IPS-18c (cell line): ENCODE results near the gene SGMS2.

Experiments used
- H3K4me3 ChIP-seq: 2 replicates; pipeline ENCODE4 v1.7.0; 2013; ENCODE audit warnings: low read depth, mild to moderate bottlenecking, low read length, moderate library complexity; ENCODE audit not compliant: insufficient read depth
- H3K9me3 ChIP-seq: one replicate; pipeline ENCODE4 v1.6.1; 2013; ENCODE audit warnings: mild to moderate bottlenecking, low read length, moderate library complexity; ENCODE audit not compliant: control insufficient read depth, insufficient read depth

SGMS2 gene

DNA sequence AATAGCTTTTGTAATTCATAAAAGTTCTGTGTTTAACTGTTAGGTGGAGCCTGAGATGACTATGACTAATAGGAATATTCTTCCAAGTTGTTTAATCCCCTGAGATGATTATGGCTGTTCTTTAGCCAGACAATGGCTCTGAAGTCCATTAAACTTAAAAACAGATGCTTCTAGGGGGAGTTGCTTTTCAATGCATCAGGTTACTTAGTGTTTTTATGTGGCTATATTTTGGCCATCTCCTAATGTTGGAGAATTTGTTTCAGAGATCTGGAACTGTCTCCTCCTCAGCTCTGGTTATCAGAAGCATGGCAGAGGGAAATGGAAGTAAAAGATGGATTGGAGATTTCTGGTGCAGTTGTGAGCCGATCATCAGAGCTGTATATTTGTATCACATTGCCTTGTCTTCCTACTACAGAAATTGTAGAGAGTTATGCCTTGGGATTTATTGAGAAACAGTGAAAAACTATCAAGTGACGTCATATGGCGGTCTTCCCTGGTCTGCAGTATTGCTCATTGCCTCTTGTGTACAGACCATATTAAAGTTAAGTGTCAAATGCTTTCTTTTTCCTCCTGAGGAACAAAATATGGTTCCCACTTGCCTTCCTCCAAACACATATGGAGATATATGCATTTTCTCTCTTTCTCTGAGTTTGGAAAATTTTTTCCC is 29.8 kb downstream of the SGMS2 start:
- H3K4me3 ChIP-seq = no peak overlapping the region
- no peaks in the 10 kb centered on the region for H3K9me3 ChIP-seq

DNA sequence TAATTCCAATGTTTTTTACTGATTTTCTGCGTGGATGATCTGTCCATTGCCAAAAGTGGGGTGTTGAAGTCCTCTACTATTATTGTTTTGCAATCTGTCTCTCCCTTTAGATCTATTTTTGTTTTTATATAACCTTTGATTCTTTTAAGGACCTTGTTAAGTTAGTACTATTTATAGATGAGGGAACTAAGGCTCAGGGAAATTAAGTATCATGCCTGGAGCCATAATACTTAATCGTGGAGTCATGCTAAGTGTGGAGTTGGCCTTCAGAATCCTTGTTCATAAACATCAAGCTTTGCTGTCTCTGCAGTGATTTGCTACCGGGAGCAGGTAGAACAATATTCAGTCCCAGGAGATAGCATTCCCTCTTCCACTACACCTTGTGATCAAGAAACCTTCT is 31.0 kb downstream of the SGMS2 start:
- no peak overlapping the region for H3K4me3 ChIP-seq
- no peaks in the 10 kb centered on the region for H3K9me3 ChIP-seq

- Histone ChIP-seq H3K9me3 (no peaks in the 10 kb centered on the region), H3K4me3 (no peak overlapping the region)
Measured at GRCh38 chr4:107856901-107857300, 32.2 kb downstream of the SGMS2 start.

- Histone ChIP-seq H3K9me3 (no peaks in the 10 kb centered on the region), H3K4me3 (no peak overlapping the region)
Measured at GRCh38 chr4:107857741-107858140, 33.0 kb downstream of the SGMS2 start.

- Histone ChIP-seq H3K9me3 (no peaks in the 10 kb centered on the region), H3K4me3 (no peak overlapping the region)
Measured at GRCh38 chr4:107858158-107858742, 33.5 kb downstream of the SGMS2 start.

DNA sequence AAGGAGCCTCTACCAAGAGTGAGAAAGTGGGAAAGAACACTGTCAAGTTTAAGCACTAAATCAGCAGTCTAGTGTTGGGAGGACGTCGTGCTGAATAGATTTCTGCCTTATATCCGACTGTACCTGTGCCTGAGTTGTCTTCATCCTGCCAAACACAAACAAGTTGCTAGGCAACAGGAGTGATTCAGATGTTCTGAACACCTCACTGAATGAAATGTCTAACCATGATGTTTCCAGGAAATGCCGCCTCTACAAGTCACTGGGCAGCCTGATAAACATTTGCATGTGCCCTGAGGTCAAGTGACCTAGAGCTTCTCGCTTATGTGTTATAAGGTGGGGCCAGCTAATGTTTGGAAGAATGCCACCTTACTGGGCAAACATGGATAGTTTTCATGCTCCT is 37.9 kb downstream of the SGMS2 start:
- Histone ChIP-seq H3K9me3 (no peaks in the 10 kb centered on the region), H3K4me3 (no peak overlapping the region)

- H3K4me3 ChIP-seq = no peak overlapping the region
- no peaks in the 10 kb centered on the region for H3K9me3 ChIP-seq
Measured at GRCh38 chr4:107863416-107863815, 38.7 kb downstream of the SGMS2 start.

GRCh38 chr4:107863850-107864371 is 39.2 kb downstream of the SGMS2 start:
- Histone ChIP-seq H3K9me3 (no peaks in the 10 kb centered on the region), H3K4me3 (no peak overlapping the region)

DNA sequence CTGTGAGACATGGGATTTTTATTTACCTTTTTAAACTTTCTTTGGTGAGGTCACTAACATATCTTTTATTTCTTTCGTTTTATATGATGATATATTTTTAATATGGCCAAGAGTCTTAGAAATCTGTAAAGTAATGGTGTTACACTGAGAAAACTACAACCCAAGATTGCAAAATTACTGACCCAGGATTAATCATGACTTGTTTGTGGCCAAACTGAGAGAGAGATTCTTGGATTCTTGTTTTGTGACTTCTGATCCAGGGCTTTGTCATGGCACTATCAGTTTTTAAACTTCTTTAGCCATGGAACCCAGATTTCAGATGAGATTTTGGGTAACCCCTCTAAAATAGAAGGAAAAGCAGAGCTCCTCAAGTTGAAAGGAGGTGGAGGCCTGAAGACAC is 42.0 kb downstream of the SGMS2 start:
- no peak overlapping the region for H3K4me3 ChIP-seq
- no peaks in the 10 kb centered on the region for H3K9me3 ChIP-seq

DNA sequence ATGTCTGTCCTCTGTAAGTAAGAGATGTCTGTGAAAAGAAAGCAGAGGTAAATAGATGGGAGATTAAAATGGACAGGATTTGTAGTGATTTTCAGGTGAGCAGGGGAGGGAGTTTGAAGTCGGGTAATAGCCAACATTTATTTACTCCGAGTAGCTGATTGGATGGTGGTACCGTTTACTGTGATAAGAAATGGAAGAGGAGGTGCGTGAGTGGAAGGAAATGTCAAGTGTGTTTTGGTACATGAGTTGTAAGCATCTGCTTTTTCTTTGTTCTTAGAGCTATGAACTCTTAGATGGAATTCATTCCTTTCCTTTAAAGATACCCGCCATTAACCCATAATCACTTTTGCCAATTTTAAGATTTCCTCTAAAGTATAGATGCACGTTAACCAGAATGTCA is 45.5 kb downstream of the SGMS2 start:
- no peak overlapping the region for H3K4me3 ChIP-seq
- no peaks in the 10 kb centered on the region for H3K9me3 ChIP-seq

DNA sequence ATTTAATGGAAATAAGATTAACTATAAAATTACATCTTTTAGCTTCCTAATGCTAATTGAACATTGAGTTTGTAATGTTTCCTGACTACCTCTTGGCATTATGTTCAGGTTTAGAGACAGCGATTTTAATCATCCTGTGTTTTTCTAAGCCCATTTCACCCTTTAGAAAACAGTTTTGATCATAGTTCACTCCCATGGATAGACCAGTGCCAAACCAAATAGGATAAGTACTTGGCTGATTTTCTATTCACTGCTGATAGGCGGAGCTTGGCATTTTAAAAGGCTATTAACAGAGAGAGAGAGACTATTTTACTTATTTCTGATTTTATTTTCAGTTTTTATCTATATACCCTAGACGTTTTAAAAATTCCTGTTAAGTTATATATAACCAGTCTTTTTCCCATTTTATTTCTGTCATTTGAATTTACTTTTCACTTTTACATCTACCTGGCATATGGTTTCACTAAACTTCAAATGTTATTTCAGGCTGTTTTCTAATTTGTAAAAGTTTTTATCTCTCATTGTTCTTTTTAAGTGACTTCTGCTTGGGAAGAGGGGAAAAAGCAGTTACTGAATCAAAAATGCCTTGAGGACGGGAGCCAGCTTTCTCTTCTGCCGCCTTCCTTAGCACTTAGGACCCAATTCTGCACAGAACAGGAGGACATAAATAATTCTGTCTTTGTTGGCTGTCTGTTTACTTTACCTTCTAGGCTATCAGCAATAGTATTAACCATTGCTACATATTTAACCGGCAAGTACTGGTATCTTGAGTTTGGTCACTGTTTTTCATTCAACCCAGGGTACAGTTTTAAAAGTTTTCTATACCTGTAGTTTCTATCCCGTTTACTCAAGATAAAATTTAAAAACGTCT is 46.4 kb downstream of the SGMS2 start:
- no peak overlapping the region for H3K4me3 ChIP-seq
- no peaks in the 10 kb centered on the region for H3K9me3 ChIP-seq

DNA sequence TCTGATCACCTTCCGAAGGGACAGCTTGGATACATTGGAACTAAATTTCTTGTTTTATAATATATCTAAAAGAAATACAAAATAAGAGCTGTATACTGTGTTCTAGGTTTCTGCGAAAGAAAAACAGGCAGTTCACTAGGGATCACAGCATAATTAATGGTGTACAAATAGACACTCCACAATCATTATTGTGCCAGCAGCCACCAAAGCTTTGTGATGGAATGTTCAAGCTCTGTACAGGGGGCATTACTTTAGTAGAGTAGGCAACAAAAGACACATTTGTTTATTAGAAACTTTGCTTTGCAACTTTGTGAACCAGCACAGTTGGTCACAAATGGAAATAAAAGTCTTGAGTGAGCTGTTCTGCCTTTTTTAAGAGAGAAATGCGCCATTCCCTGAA is 49.3 kb downstream of the SGMS2 start:
- Histone ChIP-seq H3K4me3 (no peak overlapping the region), H3K9me3 (no peaks in the 10 kb centered on the region)

DNA sequence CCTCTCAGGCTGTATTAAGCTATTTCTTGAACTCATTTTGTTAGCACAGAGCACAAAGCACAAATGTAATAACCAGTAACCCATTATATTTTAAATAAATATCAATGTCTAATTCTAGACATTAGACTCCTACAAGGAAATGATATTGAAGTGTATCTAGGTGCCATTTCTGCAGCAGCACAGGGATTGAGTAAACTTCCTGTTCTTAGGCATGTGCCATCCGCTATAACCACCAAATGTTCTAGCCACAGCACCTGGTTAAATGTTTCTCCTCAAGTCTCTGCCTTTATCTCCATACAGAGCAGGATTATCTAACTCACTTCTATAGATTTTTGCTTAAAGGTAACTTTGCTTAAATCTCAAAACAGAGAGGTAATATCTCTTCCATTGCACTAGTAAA is 51.4 kb downstream of the SGMS2 start:
- H3K4me3 ChIP-seq = no peak overlapping the region
- H3K9me3 ChIP-seq = no peaks in the 10 kb centered on the region

DNA sequence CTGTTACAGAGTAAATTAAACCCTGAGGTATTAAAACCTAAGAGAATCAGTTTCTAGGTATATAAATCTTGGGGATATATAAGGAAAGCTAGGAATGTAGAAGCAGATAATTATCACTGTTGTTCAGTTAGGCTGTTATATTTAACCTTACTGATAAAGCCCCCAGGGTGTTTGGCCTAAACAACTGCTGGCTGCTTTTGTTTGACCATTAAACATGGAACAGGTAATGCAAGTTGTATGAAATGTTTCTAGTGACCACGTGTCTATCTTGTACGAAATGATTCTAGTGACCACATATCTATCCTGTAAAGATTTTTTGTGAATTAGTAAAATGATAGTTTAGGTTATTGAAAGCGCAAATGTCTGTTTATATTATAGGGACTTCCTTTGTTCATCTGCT is 52.6 kb downstream of the SGMS2 start:
- H3K4me3 ChIP-seq = no peak overlapping the region
- H3K9me3 ChIP-seq = no peaks in the 10 kb centered on the region

DNA sequence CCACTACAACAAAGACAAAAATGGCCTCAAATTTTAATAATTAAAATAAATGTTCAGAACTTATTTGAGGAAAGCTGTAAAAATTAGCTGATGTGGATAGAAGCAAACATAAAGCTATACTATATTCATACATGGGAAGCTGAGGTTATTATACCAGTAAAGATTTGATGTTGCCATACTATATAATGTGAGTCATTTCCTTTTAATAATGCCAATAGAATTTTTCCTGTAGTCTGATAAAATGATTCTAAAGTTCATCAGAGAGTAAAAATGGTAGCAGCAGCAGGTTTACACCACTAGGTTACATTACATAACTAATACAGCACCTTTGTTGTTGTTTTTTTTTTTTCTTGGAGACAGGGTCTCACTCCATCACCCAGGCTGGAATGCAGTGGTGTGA is 61.1 kb downstream of the SGMS2 start:
- no peak overlapping the region for H3K4me3 ChIP-seq
- peaks cover 11% of the 10 kb centered on the region for H3K9me3 ChIP-seq

GRCh38 chr4:107888237-107888636 is 63.5 kb downstream of the SGMS2 start:
- H3K9me3 ChIP-seq = peaks cover 11% of the 10 kb centered on the region
- H3K4me3 ChIP-seq = no peak overlapping the region

DNA sequence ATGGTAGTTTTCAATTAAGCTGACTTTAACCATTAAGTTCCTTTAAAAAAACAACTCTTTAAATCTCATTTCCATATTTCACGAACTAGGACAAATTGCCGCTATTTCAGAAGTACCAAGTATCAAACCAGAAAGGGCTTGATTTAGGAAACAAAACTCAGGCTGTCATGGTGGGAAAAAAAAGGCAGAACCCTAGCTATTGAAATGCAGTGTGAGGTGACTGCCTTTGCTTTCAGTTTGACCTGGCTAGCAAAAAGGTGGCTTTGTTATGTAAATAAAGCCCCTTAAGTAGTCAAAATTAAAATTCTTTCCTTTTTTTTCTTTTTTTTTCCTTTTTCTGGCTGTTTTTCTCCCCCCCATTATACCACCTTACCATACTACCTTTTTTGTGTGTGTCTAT is 66.0 kb downstream of the SGMS2 start:
- no peak overlapping the region for H3K4me3 ChIP-seq
- H3K9me3 ChIP-seq = peaks cover 11% of the 10 kb centered on the region

DNA sequence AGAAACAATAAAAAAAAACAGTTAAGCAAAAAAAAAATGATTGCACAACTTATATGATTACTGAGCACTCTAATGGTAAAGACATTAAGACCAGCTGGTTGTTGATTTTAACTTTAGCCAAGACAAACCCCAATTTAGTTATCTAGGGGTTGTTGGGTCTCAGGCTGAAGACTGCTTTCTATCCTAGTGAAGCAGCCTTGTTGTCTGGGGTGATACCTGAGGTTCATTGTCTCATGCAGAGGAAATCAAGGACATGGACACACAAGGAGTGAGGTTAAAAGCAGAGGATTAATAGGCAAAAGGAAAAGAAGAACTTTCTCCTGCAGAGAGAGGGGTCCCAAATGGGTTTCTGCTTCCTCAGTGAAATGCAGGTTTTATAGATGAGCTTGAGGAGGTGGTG is 66.6 kb downstream of the SGMS2 start:
- Histone ChIP-seq H3K4me3 (no peak overlapping the region), H3K9me3 (peaks cover 8% of the 10 kb centered on the region)
